HepG2 (cell line): Measurements from ENCODE around the gene JAM2. TPM values are rescaled to one million over a fixed set of nuclear protein-coding genes. Genes with fewer than 3 reads are reported as not detected.

Experiments
- ATF5 ChIP-seq: sonication (generic); formaldehyde crosslinking; IDR thresholded peaks from 2 replicates; pipeline ENCODE4 v1.4.0; 2020; ENCODE audit warnings: mild to moderate bottlenecking, low read depth, missing genetic modification reagents
- ATF7-NPFF ChIP-seq: sonication (generic); formaldehyde crosslinking; IDR thresholded peaks from 2 replicates; pipeline ENCODE4 v1.8.1; 2023; ENCODE audit warnings: mild to moderate bottlenecking, low read depth, missing genetic modification reagents, moderate library complexity
- CCDC6 ChIP-seq: sonication (generic); formaldehyde crosslinking; IDR thresholded peaks from 2 replicates; pipeline ENCODE4 v1.8.1; 2022; ENCODE audit warnings: mild to moderate bottlenecking, missing genetic modification reagents, moderate library complexity
- EEA1 ChIP-seq: sonication (generic); formaldehyde crosslinking; IDR thresholded peaks from 2 replicates; pipeline ENCODE4 v1.5.1; 2020; ENCODE audit warnings: mild to moderate bottlenecking, missing genetic modification reagents, borderline replicate concordance
- EED ChIP-seq: sonication (generic); formaldehyde crosslinking; IDR thresholded peaks from 2 replicates; pipeline ENCODE4 v1.5.0; 2020; ENCODE audit warnings: mild to moderate bottlenecking, missing genetic modification reagents
- HNRNPL ChIP-seq: fragments of 200-400 bp; formaldehyde crosslinking; IDR thresholded peaks from 2 replicates; pipeline ENCODE4 v1.6.1; 2017; ENCODE audit warnings: mild to moderate bottlenecking, low read depth, low read length
- KDM1A ChIP-seq: IDR thresholded peaks from 2 replicates; pipeline ENCODE4 v1.6.1; 2016; ENCODE audit warnings: missing compliant biosample characterization
- NR2C2 ChIP-seq: sonication (generic); formaldehyde crosslinking; IDR thresholded peaks from 2 replicates; pipeline ENCODE4 v1.4.0; 2020; ENCODE audit warnings: missing genetic modification reagents, mild to moderate bottlenecking, moderate library complexity, borderline replicate concordance
- POLR2A ChIP-seq, 2 experiments: IDR thresholded peaks; 2 replicates each; pipeline ENCODE4 v1.6.1; 2011; ENCODE audit warnings: low read depth in 2 of 2, low read length in 2 of 2, mild to moderate bottlenecking in 1 of 2, moderate library complexity in 1 of 2; ENCODE audit not compliant: insufficient read depth in 1 of 2
- POLR2G ChIP-seq: fragments of 200-400 bp; formaldehyde crosslinking; IDR thresholded peaks from 2 replicates; pipeline ENCODE4 v1.6.1; 2018; ENCODE audit warnings: mild to moderate bottlenecking, low read depth, low read length, moderate library complexity
- TBL1XR1 ChIP-seq: fragments of 150-350 bp; IDR thresholded peaks from 2 replicates; pipeline ENCODE4 v1.6.1; 2014; ENCODE audit warnings: borderline replicate concordance, low read length; ENCODE audit not compliant: partially characterized antibody
- ZFP36L1 ChIP-seq: sonication (generic); formaldehyde crosslinking; IDR thresholded peaks from 2 replicates; pipeline ENCODE4 v1.8.0; 2022; ENCODE audit warnings: mild to moderate bottlenecking, missing genetic modification reagents, moderate library complexity
- ZKSCAN5 ChIP-seq: sonication (generic); formaldehyde crosslinking; IDR thresholded peaks from 2 replicates; pipeline ENCODE4 v1.5.1; 2020; ENCODE audit warnings: mild to moderate bottlenecking, missing genetic modification reagents
- ZNF282 ChIP-seq: fragments of 450-650 bp; IDR thresholded peaks from 2 replicates; pipeline ENCODE4 v1.6.1; 2018; ENCODE audit not compliant: partially characterized antibody
- ZNF460 ChIP-seq: sonication (generic); formaldehyde crosslinking; IDR thresholded peaks from 2 replicates; pipeline ENCODE4 v1.5.1; 2020; ENCODE audit warnings: missing genetic modification reagents, mild to moderate bottlenecking, borderline replicate concordance
- ZNF563 ChIP-seq: sonication (generic); formaldehyde crosslinking; IDR thresholded peaks from 2 replicates; pipeline ENCODE4 v1.8.0; 2022; ENCODE audit warnings: mild to moderate bottlenecking, moderate library complexity, missing genetic modification reagents
- ZNF879 ChIP-seq: sonication (generic); formaldehyde crosslinking; IDR thresholded peaks from 2 replicates; pipeline ENCODE4 v1.8.1; 2023; ENCODE audit warnings: missing genetic modification reagents
- polyA plus RNA-seq, 8 experiments: library from polyadenylated mRNA; depleted of rRNA in 3 of 8; stranded (reverse) in 7 of 8; unstranded in 1 of 8; fragments of >200 nt; fragmentation: Illumina TruSeq in 4 of 8; extraction: Trizol in 4 of 8; gene quantifications; 2 replicates each; pipeline versions ENCODE4 v1.2.1 to v1.2.3, GENCODE V29; 2011 to 2016; ENCODE audit warnings: low read depth in 4 of 8, missing spikeins in 1 of 8, mixed read lengths in 1 of 8; ENCODE audit not compliant: insufficient read depth in 1 of 8
- total RNA-seq, 5 experiments: library from RNA; depleted of rRNA; stranded (reverse); fragments of >200 nt; fragmentation: Illumina TruSeq; extraction: Trizol; gene quantifications; 2 replicates each; pipeline ENCODE4 v1.2.3, GENCODE V29; 2016; ENCODE audit warnings: low read depth in 1 of 5
- TF ChIP-seq, protein P1 (sequence below): sonication (generic); formaldehyde crosslinking; IDR thresholded peaks from 2 replicates; pipeline ENCODE4 v1.5.1; 2020; ENCODE audit warnings: mild to moderate bottlenecking, missing genetic modification reagents, borderline replicate concordance

Gene JAM2
- total and polyA plus RNA-seq, 2 of the 13 experiments (the other 11 are each of a cell fraction or from before 2014, with no cell fraction given) = 0.07 TPM; not detected in 1

GRCh38 chr21:25734654-25734903 lies 95.5 kb downstream of the JAM2 start (continued):
- TF ChIP-seq ZFP36L1 (CRISPR knock-in tag) (no peak), EEA1 (CRISPR knock-in tag) (peak; percentile 58; the same call in 1 of the 2 replicates), ZNF282 (no peak), ATF5 (CRISPR knock-in tag) (no peak), ZNF879 (CRISPR knock-in tag) (0 out of 2 replicates have a peak, but pooled peaks have one; percentile 64), TBL1XR1 (no peak), ZNF460 (no peak), ZKSCAN5 (CRISPR knock-in tag) (no peak), KDM1A (CRISPR knock-in tag) (no peak), ZNF563 (CRISPR knock-in tag) (peak; percentile 38; the same call in 1 of the 2 replicates), POLR2A (IDR thresholded peaks at IDR 0.05; ENCODE audit: insufficient read depth in 1 of 2, low read depth in 2 of 2, low read length in 2 of 2) (peak; percentile 83 to 88), CCDC6 (no peak), EED (CRISPR knock-in tag) (peak; percentile 10; the same call in 1 of the 2 replicates), POLR2G (peak; percentile 81), ATF7-NPFF (CRISPR knock-in tag) (0 out of 2 replicates have a peak, but pooled peaks have one; percentile 60), NR2C2 (CRISPR knock-in tag) (no peak), HNRNPL (0 out of 2 replicates have a peak, but pooled peaks have one; percentile 38)
- TF ChIP-seq, protein P1, sequence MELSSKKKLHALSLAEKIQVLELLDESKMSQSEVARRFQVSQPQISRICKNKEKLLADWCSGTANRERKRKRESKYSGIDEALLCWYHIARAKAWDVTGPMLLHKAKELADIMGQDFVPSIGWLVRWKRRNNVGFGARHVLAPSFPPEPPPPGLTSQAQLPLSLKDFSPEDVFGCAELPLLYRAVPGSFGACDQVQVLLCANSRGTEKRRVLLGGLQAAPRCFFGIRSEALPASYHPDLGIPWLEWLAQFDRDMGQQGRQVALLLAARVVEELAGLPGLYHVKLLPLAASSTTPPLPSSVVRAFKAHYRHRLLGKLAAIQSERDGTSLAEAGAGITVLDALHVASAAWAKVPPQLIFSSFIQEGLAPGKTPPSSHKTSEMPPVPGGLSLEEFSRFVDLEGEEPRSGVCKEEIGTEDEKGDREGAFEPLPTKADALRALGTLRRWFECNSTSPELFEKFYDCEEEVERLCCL = peak; percentile 27; the same call in 1 of the 2 replicates
